Neuronal stem cell (in vitro differentiated cells): ENCODE results near the gene SLC26A11.
A peak's percentile ranks its signal among the peaks of the same experiment; 100 is the strongest.

Experiments used
- DNase-seq: peaks from one replicate; pipeline ENCODE4 v3.0.0-alpha.2; 2013; ENCODE audit warnings: low spot score
- H2AFZ ChIP-seq: one replicate; pipeline ENCODE4 v1.6.1; 2013; ENCODE audit warnings: mild to moderate bottlenecking, low read length, inconsistent platforms
- H2AK5ac ChIP-seq: 2 replicates; pipeline ENCODE4 v1.6.1; 2013; ENCODE audit warnings: low read depth, mild to moderate bottlenecking, inconsistent platforms, low read length, moderate library complexity, mixed read lengths
- H2BK120ac ChIP-seq: 2 replicates; pipeline ENCODE4 v1.6.1; 2013; ENCODE audit warnings: low read depth, mild to moderate bottlenecking, inconsistent platforms, low read length, moderate library complexity, mixed read lengths
- H2BK12ac ChIP-seq: one replicate; pipeline ENCODE4 v1.6.1; 2013; ENCODE audit warnings: low read length, inconsistent platforms
- H2BK15ac ChIP-seq: 2 replicates; pipeline ENCODE4 v1.6.1; 2013; ENCODE audit warnings: mild to moderate bottlenecking, low read length, inconsistent platforms, mixed read lengths
- H2BK5ac ChIP-seq: one replicate; pipeline ENCODE4 v1.6.1; 2013; ENCODE audit warnings: inconsistent platforms, mild to moderate bottlenecking, low read length, moderate library complexity
- H3K14ac ChIP-seq: one replicate; pipeline ENCODE4 v1.6.1; 2013; ENCODE audit warnings: low read length, inconsistent platforms
- H3K18ac ChIP-seq: 2 replicates; pipeline ENCODE4 v1.6.1; 2013; ENCODE audit warnings: low read length, inconsistent platforms
- H3K23ac ChIP-seq: 2 replicates; pipeline ENCODE4 v1.6.1; 2013; ENCODE audit warnings: low read depth, mild to moderate bottlenecking, mixed read lengths, low read length, inconsistent platforms; ENCODE audit not compliant: poor library complexity
- H3K27ac ChIP-seq: replicated peaks from 3 replicates; pipeline ENCODE4 v1.5.1; 2013; ENCODE audit warnings: low read length, inconsistent platforms
- H3K27me3 ChIP-seq, 3 experiments: 2 replicates each; pipeline ENCODE4 v1.6.1; 2013; ENCODE audit warnings: low read length in 3 of 3, mild to moderate bottlenecking in 2 of 3, inconsistent platforms in 1 of 3, low read depth in 1 of 3, mixed read lengths in 1 of 3, moderate library complexity in 1 of 3; ENCODE audit not compliant: control insufficient read depth in 3 of 3, insufficient read depth in 3 of 3
- H3K36me3 ChIP-seq, 2 donors: replicated peaks in 1 of 2; 2 replicates each; pipeline ENCODE4 v1.6.1; 2013; ENCODE audit warnings: low read length in 2 of 2; ENCODE audit not compliant: control insufficient read depth in 2 of 2, insufficient read depth in 2 of 2
- H3K4ac ChIP-seq: 2 replicates; pipeline ENCODE4 v1.6.1; 2013; ENCODE audit warnings: inconsistent platforms, mild to moderate bottlenecking, low read length, moderate library complexity
- H3K4me1 ChIP-seq, 2 donors: 1 replicate in 1 of 2; 2 replicates in 1 of 2; pipeline ENCODE4 v1.6.1; 2013; ENCODE audit warnings: low read length in 2 of 2, low read depth in 1 of 2; ENCODE audit not compliant: control insufficient read depth in 2 of 2, insufficient read depth in 1 of 2
- H3K4me2 ChIP-seq: one replicate; pipeline ENCODE4 v1.6.1; 2013; ENCODE audit warnings: mild to moderate bottlenecking, low read length, inconsistent platforms; ENCODE audit not compliant: insufficient read depth, poor library complexity, severe bottlenecking
- H3K4me3 ChIP-seq, 2 donors: 2 replicates each; pipeline ENCODE4 v1.5.1; 2013; ENCODE audit warnings: low read length in 2 of 2, mild to moderate bottlenecking in 2 of 2, inconsistent platforms in 1 of 2, moderate library complexity in 1 of 2
- H3K79me1 ChIP-seq: one replicate; pipeline ENCODE4 v1.6.1; 2013; ENCODE audit warnings: low read depth, mild to moderate bottlenecking, inconsistent platforms, low read length, moderate library complexity
- H3K9ac ChIP-seq: one replicate; pipeline ENCODE4 v1.6.1; 2013; ENCODE audit warnings: mild to moderate bottlenecking, low read depth, low read length, inconsistent platforms; ENCODE audit not compliant: poor library complexity
- H3K9me3 ChIP-seq, 2 donors: replicated peaks in 1 of 2; 2 replicates each; pipeline versions ENCODE3 to v1.6.1; 2013; ENCODE audit warnings: low read length in 2 of 2, mild to moderate bottlenecking in 2 of 2, inconsistent platforms in 1 of 2, low read depth in 1 of 2, mixed read lengths in 1 of 2, moderate library complexity in 1 of 2; ENCODE audit not compliant: control insufficient read depth in 2 of 2, insufficient read depth in 1 of 2
- H4K8ac ChIP-seq: one replicate; pipeline ENCODE4 v1.6.1; 2013; ENCODE audit warnings: low read depth, mild to moderate bottlenecking, inconsistent platforms, low read length, moderate library complexity
- H4K91ac ChIP-seq: one replicate; pipeline ENCODE4 v1.6.1; 2013; ENCODE audit warnings: low read length, low read depth, mild to moderate bottlenecking, inconsistent platforms; ENCODE audit not compliant: poor library complexity
- WGBS, 2 donors: extraction: QIAGEN DNeasy Blood & Tissue Kit; methylation state at CpG; one replicate each; pipeline ENCODE4 v1.1.7; 2013; ENCODE audit warnings: missing lambda C conversion rate in 2 of 2, mixed read lengths in 1 of 2; ENCODE audit not compliant: insufficient read length in 2 of 2, insufficient replicate concordance in 1 of 2; ENCODE audit errors: extremely low coverage in 2 of 2; 5-methylcytosine and 5-hydroxymethylcytosine counted together

Gene SLC26A11

DNA sequence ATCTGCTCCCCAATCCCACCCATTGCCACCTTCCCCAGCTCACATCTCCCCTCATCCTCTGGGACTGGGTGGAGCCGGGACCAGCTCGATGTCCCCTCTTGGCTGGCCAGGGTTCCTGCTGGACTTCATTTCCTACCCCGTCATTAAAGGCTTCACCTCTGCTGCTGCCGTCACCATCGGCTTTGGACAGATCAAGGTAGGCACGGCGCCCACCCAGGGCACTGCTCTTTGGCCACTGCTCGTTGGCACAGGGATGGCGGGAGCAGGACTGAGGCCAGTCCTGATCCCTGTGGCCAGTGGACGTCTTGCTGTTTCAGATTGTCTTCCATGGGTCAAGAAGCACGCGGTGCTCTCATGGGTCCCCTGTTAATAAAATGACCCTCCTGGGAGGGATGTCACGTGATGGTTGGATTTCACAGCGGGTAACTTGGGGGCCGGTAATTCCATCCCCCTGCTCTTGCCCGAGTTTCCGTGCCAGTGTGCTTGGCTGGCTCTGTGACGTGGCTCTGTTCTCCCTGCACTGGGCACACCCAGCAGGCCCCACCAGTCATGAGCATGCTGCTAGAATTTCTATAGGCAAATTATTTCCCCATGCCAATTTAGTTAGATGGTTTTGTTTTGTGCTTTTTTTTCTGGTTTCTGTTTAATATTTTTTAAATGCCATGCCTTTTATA lies 3.1 kb downstream of the SLC26A11 start:
- H2BK15ac ChIP-seq, result no peak overlapping the region
- WGBS, 2 donors, result no CpG with 5 or more reads among the region's 18 CpGs
- no peak overlapping the region for H2BK5ac ChIP-seq
- DNase-seq, result no peak
- H3K23ac ChIP-seq, result peak overlapping the region; percentile 17
- no peak overlapping the region for H4K91ac ChIP-seq
- no peak overlapping the region for H4K8ac ChIP-seq
- H3K4ac ChIP-seq, result no peak overlapping the region
- H3K27me3 ChIP-seq, result no peaks in the 10 kb centered on the region
- H3K9me3 ChIP-seq, result no peaks in the 10 kb centered on the region
- no peak overlapping the region for H3K14ac ChIP-seq
- peaks cover 10 to 14% of the 10 kb centered on the region in 2 donors for H3K4me1 ChIP-seq
- no peak overlapping the region for H2AFZ ChIP-seq
- H3K4me2 ChIP-seq, result no peak overlapping the region
- peaks cover 4% of the 10 kb centered on the region for H3K79me1 ChIP-seq
- no peak overlapping the region for H2AK5ac ChIP-seq
- peak overlapping the region; percentile 37 for H3K9ac ChIP-seq
- H3K36me3 ChIP-seq, result peaks cover 5 to 18% of the 10 kb centered on the region in 2 donors
- no peak overlapping the region for H3K27ac ChIP-seq
- H3K4me3 ChIP-seq, result no peak overlapping the region
- H2BK12ac ChIP-seq, result no peak overlapping the region
- H3K18ac ChIP-seq, result no peak overlapping the region
- H2BK120ac ChIP-seq, result no peak overlapping the region

GRCh38 chr17:80223838-80224497 lies 3.7 kb downstream of the SLC26A11 start:
- H3K9me3 ChIP-seq, result no peaks in the 10 kb centered on the region
- H3K4me1 ChIP-seq, result peaks cover 10 to 14% of the 10 kb centered on the region in 2 donors
- no peak overlapping the region for H3K14ac ChIP-seq
- H3K23ac ChIP-seq, result peak overlapping the region; percentile 12
- H3K27ac ChIP-seq, result no peak overlapping the region
- H2AFZ ChIP-seq, result no peak overlapping the region
- H2BK12ac ChIP-seq, result no peak overlapping the region
- H2BK120ac ChIP-seq, result no peak overlapping the region
- H3K4me3 ChIP-seq, result no peak overlapping the region
- no peak for DNase-seq
- H2BK5ac ChIP-seq, result no peak overlapping the region
- WGBS, 2 donors, result 100% methylated on average over 5 to 8 of the region's 11 CpGs
- no peaks in the 10 kb centered on the region for H3K27me3 ChIP-seq
- H4K8ac ChIP-seq, result no peak overlapping the region
- H3K79me1 ChIP-seq, result peaks cover 4% of the 10 kb centered on the region
- peaks cover 5 to 23% of the 10 kb centered on the region in 2 donors for H3K36me3 ChIP-seq
- H4K91ac ChIP-seq, result no peak overlapping the region
- H3K4ac ChIP-seq, result no peak overlapping the region
- H2AK5ac ChIP-seq, result no peak overlapping the region
- H3K9ac ChIP-seq, result no peak overlapping the region
- H3K4me2 ChIP-seq, result no peak overlapping the region
- H3K18ac ChIP-seq, result no peak overlapping the region
- H2BK15ac ChIP-seq, result no peak overlapping the region

DNA sequence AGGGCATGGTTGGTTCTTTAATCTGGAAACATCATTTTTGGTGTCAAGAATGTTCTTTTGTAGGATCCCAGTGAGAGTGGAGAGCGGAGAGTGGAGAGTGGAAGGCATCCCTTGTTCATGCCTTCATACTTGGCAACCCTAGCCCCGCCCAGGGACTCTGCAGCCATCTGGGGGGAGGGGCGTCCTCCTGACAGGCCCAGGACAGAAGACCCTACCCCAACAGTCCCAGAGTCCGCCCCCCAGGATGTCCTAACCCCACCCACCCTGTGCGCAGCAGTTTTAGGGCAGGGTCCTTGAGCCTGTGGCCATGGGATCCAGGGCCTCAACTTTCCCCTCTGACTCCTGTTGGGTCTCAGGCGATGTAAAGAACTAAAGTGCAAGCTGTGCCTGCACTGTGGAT lies 4.5 kb downstream of the SLC26A11 start:
- Histone ChIP-seq H2BK5ac (no peak overlapping the region), H2AFZ (no peak overlapping the region), H2BK12ac (no peak overlapping the region), H2BK120ac (no peak overlapping the region), H3K4me3 (no peak overlapping the region), H3K9me3 (no peaks in the 10 kb centered on the region), H3K18ac (no peak overlapping the region), H3K4me1 (peaks cover 6 to 9% of the 10 kb centered on the region in 2 donors), H3K27ac (no peak overlapping the region), H2BK15ac (no peak overlapping the region), H3K9ac (no peak overlapping the region), H3K23ac (no peak overlapping the region), H3K4ac (no peak overlapping the region), H3K36me3 (peaks cover 5 to 23% of the 10 kb centered on the region in 2 donors), H4K91ac (no peak overlapping the region), H3K4me2 (no peak overlapping the region), H2AK5ac (no peak overlapping the region), H4K8ac (no peak overlapping the region), H3K79me1 (peaks cover 4% of the 10 kb centered on the region), H3K14ac (no peak overlapping the region), H3K27me3 (no peaks in the 10 kb centered on the region)
- WGBS, 2 donors, result no CpG with 5 or more reads among the region's 6 CpGs
- no peak for DNase-seq

DNA sequence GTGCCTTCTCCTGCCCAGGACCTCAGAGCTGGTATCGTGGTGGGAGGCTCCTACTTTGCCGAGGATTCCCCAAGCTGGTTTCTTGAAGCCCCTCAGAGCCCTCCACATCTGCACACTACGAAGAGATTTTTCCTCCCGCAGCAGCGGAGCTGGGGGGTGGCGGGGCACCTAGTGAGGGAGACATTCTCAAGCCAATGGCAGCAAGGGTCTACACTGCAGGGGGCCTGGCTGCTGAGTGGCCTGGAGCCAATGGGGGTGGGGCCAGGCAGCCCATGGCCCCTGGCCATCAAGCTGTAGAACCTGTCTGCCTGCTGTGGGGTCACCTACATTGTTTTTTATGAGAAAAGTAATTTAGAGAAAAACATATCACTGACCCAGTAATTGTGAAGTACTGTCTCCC lies 5.0 kb downstream of the SLC26A11 start:
- H3K36me3 ChIP-seq, result peaks cover 5 to 25% of the 10 kb centered on the region in 2 donors
- peaks cover 0 to under 1% of the 10 kb centered on the region in 2 donors for H3K9me3 ChIP-seq
- WGBS, 2 donors, result no CpG with 5 or more reads among the region's 6 CpGs
- no peak overlapping the region for H3K23ac ChIP-seq
- no peak overlapping the region for H3K9ac ChIP-seq
- H2BK5ac ChIP-seq, result no peak overlapping the region
- H3K14ac ChIP-seq, result no peak overlapping the region
- H3K27me3 ChIP-seq, result no peaks in the 10 kb centered on the region
- H2BK120ac ChIP-seq, result no peak overlapping the region
- H4K8ac ChIP-seq, result no peak overlapping the region
- H3K4me2 ChIP-seq, result no peak overlapping the region
- peak overlapping the region; percentile 28 for H3K18ac ChIP-seq
- no peak overlapping the region for H3K27ac ChIP-seq
- H2AFZ ChIP-seq, result no peak overlapping the region
- H3K4me1 ChIP-seq, result peaks cover 4 to 9% of the 10 kb centered on the region in 2 donors
- no peak overlapping the region for H2AK5ac ChIP-seq
- H3K79me1 ChIP-seq, result peaks cover 2% of the 10 kb centered on the region
- H4K91ac ChIP-seq, result no peak overlapping the region
- no peak overlapping the region for H3K4ac ChIP-seq
- no peak overlapping the region for H2BK15ac ChIP-seq
- H2BK12ac ChIP-seq, result no peak overlapping the region
- no peak overlapping the region for H3K4me3 ChIP-seq
- no peak for DNase-seq
